GM21528 (cell line): ENCODE measurements around the gene MKKS.

Source experiments
- ATAC-seq: cut with Tn5 transposase; IDR thresholded peaks from one replicate; pipeline ENCODE4 v1.9.1; 2021; ENCODE audit warnings: mild to moderate bottlenecking, moderate library complexity; ENCODE audit not compliant: unreplicated experiment, low FRiP score

MKKS gene

DNA sequence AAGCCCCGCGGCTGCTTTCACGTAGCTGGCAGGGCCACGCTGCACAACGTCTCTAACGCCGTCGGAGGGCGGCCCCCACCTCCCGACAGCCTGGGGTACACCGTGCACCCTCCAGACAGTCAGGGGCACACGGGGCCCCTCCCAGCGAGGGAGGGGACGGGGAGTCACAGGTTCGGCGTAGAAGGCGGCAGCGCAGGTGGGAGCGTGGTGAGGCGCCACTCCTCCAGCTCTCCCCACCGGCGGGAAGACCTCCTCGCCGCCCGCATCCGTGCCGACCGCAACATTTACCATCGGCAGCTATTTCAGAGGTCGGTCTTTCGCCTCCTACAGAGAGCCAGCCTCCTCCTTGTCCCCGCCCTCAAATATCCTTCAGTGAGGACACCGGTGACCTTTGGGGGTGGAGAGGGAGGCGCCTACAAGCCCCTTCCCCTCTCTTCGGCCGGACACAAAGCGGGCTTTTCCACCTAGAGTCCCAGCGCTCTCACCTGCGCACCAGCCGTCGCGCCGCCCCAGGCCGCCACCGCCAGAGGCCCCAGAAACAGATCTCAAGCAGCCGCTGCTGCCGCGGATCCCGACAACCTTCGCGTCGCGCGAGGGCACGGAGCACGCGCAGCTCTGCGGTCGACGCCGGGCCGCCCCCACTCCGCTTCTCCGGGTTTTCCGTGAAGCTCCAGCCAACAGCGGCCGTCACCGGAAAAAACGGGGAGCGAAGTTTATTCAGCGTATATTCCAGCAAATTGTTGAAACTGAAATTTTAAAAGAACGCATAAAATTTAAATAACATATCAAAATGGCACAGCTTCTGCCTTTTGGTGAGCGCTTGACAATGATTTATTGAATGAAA, at the start of gene MKKS:
Gene MKKS, minus strand, starts transcription at position 600 of the 844 bp plus-strand sequence. CDS start 20,708 bp downstream, outside the sequence.
- ATAC-seq: peak; percentile 66

GRCh38 chr20:10483691-10484090, 49.7 kb upstream of the MKKS start:
- no peak for ATAC-seq

DNA sequence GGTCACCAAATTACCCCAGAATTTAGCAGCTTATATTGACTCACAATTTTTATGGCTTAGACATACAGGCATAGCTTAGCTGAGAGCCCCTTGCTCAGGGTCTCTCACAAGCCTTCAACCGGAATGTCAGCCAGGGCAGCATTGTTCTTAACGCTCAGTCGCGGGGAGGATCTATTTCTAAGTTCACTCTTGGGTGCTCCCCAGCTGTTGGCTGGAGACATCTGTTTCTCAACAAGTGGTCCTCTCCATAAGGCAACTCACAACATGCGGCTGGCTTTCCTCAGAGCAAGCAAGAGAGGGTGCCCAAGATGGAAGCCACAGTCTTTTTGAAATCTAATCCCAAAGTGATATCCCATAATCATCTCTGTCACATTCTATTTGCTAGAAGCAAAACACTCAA, 47.7 kb upstream of the MKKS start:
- no peak for ATAC-seq

DNA sequence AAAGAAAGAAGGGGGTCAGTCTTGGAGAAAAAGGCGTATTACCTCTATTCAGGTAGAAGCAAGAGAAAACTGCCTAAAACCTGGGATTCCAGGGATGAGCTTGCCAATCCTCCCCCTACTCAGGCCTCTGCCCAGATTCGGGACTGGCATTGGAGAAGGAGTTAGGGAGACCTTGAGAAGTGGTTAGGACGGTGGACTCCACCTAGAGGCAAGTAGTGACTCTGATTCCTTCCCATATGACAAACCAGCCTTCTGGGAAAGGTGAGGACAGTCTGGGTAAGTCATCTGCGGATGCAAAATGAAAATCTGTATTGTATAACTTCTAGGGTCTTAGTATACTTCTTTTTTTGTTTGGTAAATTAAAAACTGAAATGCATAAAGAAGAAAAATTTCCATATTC, 44.9 kb upstream of the MKKS start:
- ATAC-seq: no peak

- peak; percentile 63 for ATAC-seq
Measured at GRCh38 chr20:10478205-10478604, 44.2 kb upstream of the MKKS start.

- peak; percentile 79 for ATAC-seq
Measured at GRCh38 chr20:10476319-10476724, 42.3 kb upstream of the MKKS start.

- ATAC-seq: no peak
Measured at GRCh38 chr20:10475225-10475624, 41.2 kb upstream of the MKKS start.

DNA sequence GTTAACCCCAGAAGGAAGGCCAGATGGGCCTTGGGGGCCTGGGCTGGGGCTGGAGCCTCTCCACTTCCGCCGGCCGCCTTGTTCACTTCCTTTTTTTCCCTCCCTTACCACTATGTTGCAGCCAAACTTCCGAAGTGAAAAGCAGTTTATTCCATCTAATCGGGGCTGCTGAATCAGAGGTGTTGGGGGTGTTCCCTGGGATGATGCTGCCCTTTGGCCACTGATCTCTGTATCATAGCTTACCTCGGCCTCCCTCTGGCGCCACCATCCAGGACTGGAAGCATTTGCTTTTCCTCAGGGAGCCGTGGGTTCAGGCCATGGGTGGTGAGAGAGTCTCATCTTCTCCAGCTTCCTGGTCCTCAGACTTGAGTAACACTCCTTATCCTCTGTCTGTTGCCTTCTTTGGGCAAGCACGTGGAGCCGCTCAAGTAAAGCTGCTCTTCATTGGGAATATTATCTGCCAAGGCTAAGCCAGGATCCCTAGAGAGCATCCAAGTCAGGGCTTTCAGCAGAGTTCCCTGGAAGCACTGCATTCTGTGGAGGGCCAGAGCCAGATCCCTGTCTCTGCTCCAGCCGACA, 40.7 kb upstream of the MKKS start:
- no peak for ATAC-seq

- no peak for ATAC-seq
Measured at GRCh38 chr20:10472871-10473270, 38.8 kb upstream of the MKKS start.

GRCh38 chr20:10470276-10470675, 36.3 kb upstream of the MKKS start:
- no peak for ATAC-seq

DNA sequence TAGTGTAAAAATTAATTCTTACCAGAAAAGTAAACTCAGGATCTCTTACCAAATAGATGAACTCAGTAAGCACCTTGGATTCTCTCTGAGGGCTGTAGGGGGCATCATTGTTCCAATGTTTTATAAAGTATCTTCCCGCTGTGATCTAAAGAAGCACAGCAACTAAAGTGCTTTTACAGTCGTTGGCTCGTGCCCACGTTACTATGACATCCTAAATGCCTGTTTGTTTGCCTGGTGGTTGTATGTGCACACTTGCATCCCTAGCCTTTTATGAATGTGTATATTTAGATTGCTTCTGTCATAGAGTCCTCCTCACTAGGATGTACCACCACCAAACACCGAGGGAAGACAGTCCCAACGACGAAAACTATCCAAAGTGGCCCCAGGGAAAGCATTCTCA, 35.6 kb upstream of the MKKS start:
- no peak for ATAC-seq

GRCh38 chr20:10469056-10469455, 35.0 kb upstream of the MKKS start:
- ATAC-seq: no peak

DNA sequence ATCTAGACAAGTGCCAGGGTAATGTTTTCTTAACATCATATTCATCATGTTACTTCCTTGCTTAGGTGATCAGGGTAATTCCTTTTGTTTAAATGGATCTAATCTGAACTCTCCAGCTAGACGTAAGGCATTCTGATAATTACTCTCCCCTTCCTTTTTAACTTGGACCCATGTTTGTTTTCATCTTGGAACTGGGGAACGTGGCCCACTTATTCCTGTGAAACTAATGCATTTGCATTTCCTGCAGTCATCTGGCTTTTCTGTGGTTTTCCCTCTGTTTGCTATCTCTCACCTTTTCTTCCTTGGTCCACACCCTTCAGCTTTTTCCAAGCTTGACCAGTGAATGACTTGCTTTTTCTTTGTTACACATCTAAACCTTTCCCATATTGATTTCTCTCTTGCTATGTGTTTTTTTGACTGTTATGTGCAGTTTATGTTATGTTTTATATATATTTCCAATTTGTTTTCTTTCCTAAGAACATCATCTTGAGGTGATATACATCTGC, 34.4 kb upstream of the MKKS start:
- no peak for ATAC-seq

- no peak for ATAC-seq
Measured at GRCh38 chr20:10467681-10468339, 33.8 kb upstream of the MKKS start.

- no peak for ATAC-seq
Measured at GRCh38 chr20:10466855-10467254, 32.8 kb upstream of the MKKS start.

DNA sequence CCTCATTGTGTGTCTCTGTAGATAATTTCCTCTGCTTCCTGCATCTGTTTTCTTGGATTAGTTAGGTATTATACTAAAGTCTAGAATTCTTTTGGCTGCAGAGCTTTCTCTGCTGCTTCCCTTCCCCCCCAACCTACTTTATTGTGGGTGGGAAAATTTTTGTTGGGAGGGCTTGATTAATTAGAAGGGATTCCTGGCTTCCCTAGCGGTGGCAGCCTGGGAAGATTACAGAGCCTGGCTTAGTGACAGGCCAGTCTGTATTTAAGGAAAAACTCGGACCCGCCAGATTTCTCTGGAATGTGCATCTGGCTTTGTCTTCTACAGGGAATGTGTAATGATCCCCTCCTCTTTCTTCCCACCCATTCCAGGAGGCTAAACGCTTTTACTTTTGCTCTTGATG, 32.3 kb upstream of the MKKS start:
- ATAC-seq: no peak

- ATAC-seq: no peak
Measured at GRCh38 chr20:10465135-10465534, 31.1 kb upstream of the MKKS start.

GRCh38 chr20:10463622-10464021, 29.6 kb upstream of the MKKS start:
- no peak for ATAC-seq

DNA sequence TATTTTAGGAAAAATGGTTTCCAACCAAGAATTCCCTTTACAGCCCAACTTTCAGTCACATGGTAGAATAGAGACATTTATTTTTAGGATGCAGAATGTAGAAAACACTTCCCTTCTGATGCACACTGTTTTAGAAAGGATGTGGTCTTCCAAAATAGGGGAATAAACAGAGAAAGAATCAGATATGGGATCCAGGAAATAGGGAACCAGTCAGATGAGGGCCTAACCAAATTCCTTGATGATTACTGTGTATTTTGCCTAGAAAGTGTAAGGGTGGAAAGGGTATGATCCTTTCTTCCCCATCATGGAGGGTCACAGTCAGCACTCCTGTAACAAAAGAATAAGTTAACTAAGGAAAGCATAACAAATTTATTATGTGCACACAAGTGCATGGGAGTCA, 28.5 kb upstream of the MKKS start:
- ATAC-seq: no peak

GRCh38 chr20:10461495-10461894, 27.5 kb upstream of the MKKS start:
- ATAC-seq: no peak

DNA sequence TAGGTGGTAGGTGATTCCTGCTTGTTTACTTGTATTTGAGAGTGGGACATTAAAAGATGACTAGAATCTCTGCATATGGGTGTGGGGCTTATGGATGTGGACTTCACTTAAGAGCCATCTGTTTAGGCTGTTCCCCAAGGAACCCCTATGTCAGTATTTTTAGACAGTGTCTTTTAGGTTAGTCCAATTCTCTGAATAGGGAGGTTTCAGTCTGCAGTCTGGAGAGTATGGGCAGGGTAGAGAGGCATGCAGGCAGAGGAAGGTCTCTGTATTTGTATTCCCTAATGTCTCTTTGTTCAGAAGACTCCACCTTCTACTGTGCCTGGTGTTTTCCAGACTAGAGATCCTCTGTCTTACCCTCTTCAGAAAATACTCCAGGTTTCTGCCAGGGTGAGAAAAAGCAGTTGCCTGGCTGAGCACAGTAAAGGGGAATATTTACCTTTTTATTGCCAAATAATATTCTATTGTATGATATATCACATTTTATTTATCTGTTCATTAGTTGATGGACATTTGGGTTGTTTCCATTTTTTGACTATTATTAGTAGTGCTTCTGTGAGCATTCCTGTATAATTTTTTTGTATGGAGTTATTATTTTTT, 20.2 kb upstream of the MKKS start:
- ATAC-seq: peak; percentile 58
